Limb (tissue), 2 donors: Measurements from ENCODE around the gene SNAP29.
"Not testable (repeated sequence)": the region's sequence is repeated elsewhere in the genome, so short reads cannot be mapped to it uniquely, and the experiment has no call there.

Experiments
- DNase-seq, 2 donors: peaks; one replicate each; pipeline ENCODE4 v3.0.0-alpha.2; 2016; ENCODE audit errors: extremely low spot score in 2 of 2

The SNAP29 gene

GRCh38 chr22:20858615-20859416 is at the start of gene SNAP29, which contains the start of gene PI4KA:
Gene SNAP29 (plus strand): TSS chr22:20859007. CDS start chr22:20859111, 104 bp downstream.
Gene PI4KA (minus strand): TSS chr22:20858811. CDS start chr22:20858725, 86 bp downstream.
- DNase-seq = peak; percentile 98

DNA sequence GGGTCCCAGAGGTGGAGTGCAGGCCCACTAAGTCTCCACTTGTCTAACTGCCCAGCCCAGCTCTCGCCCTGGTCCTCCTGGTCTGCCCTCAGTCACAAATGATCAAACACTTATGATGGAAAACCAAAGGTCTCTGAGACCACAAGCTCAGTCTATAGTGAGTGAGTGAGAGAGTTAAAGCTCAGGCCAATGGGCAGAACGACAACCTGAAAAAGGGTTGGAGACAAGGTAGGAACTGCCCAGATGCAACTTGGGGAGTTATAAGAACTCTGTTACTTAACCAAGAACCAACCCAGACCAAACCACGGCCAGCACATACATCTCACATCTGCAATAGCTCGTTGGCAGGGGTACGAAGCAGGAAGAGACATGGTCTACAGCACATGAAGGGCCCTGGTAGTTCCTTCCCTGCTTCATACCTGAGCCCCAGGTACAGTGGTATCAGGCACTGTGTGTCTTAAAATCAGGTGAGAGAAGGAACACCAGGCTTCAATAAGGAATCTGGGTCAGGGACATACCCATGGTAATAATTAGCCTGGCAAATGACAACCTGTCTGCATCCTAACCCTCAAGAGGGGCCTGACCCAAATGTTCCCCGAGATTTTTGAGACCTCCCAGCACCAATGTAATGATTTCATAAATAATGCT is 49.1 kb upstream of the SNAP29 start:
- no peak for DNase-seq

GRCh38 chr22:20810645-20811044 is 48.2 kb upstream of the SNAP29 start:
- no peak for DNase-seq

DNA sequence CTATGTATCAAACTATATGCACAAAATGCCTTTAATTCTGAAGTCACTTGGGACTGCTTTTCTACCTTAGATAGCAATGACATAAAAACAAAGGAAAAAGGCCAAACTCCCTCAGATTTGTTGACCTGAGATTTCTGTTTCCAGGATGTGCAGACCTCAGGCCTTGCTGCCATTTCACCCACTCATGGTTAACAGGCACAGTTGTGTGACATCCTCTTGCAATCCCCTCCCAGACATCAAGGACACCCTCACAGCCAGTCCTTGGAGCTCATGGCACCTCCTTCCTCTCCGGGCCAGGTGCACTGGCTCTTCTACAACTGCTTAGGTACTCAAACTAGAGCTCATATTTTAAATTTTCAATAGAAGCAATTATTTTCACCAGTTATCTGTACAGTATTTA is 47.6 kb upstream of the SNAP29 start:
- DNase-seq = no peak

- DNase-seq = no peak
Observed at GRCh38 chr22:20811971-20812660, 46.7 kb upstream of the SNAP29 start.

GRCh38 chr22:20813056-20813455 is 45.8 kb upstream of the SNAP29 start:
- DNase-seq = no peak

GRCh38 chr22:20814221-20814808 is 44.5 kb upstream of the SNAP29 start:
- no peak for DNase-seq

- DNase-seq = no peak
Observed at GRCh38 chr22:20815477-20816050, 43.2 kb upstream of the SNAP29 start.

GRCh38 chr22:20816559-20816958 is 42.2 kb upstream of the SNAP29 start:
- DNase-seq = no peak

DNA sequence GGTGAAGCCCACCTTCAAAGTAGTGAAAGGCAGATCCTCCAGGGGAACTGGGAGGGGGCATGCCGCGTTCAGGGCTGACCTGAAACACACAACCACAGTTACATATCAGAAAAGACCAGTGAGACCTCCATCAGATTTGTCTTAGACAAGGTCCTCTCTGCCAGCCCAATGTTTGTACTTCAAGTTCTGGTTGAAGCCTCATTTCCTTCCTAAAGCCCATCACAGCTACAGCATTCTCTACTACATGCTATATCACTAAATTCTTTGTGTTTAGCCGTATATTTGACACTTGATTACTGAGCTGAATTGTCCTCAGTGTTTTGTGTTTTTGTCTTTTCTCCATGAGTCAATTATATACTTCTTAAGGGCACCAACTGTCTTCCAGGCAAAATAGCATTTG is 40.3 kb upstream of the SNAP29 start:
- DNase-seq = no peak

DNA sequence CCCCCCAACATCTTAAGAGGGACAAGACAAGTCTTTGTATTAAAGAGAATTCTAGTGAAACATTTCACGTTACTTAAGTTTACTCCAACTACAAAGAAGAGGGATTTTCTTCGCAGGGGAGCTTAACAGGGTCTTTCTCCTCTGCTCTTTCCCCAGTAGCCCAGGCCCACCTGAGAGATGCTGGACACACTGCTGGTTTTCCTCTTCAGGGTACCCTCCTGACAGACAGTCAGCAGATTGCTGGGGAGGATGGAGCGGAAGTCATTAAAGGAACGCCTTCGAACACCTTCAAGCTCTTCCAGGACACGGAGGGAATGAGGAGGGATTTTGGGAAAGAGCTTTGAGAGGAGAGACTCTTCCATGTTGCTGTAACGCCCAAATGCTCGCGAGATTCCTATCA is 39.3 kb upstream of the SNAP29 start:
- DNase-seq = no peak

GRCh38 chr22:20821717-20822239 is 37.0 kb upstream of the SNAP29 start:
- not testable (repeated sequence) for DNase-seq

GRCh38 chr22:20822240-20822639 is 36.6 kb upstream of the SNAP29 start:
- no peak for DNase-seq

GRCh38 chr22:20823264-20823663 is 35.5 kb upstream of the SNAP29 start:
- DNase-seq = no peak

GRCh38 chr22:20825216-20825615 is 33.6 kb upstream of the SNAP29 start:
- not testable (repeated sequence) for DNase-seq

- DNase-seq = no peak
Observed at GRCh38 chr22:20825624-20826023, 33.2 kb upstream of the SNAP29 start.

GRCh38 chr22:20826373-20827152 is 32.2 kb upstream of the SNAP29 start:
- not testable (repeated sequence) for DNase-seq

- no peak for DNase-seq
Observed at GRCh38 chr22:20829491-20830134, 29.2 kb upstream of the SNAP29 start.

- DNase-seq = no peak
Observed at GRCh38 chr22:20833225-20833665, 25.6 kb upstream of the SNAP29 start.

DNA sequence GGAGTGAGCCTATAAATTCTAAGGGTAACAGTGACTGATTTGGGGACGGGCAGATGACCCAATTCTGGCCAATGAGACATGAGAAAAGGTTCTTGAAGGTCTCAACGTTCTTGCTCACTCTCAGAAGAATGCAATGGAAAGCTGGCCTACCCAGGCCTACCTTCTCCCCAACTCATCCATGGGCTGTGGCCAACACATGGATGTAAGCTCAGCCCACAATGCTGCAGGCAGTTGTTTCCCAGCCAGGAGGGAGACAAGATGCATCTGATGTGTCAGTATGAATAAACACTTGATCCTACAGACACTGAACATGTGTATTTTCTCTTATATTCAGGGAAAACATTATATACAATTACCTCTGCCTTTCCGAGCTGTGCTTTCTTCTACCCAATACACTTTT is 24.6 kb upstream of the SNAP29 start:
- DNase-seq = no peak
